ENCODE data around the gene RIBC2. TPM values are rescaled to one million over a fixed set of nuclear protein-coding genes. Genes with fewer than 3 reads are reported as not detected.

Gene RIBC2
- total and polyA plus RNA-seq, 10 of the 15 experiments (the other 5 are each of a cell fraction or from before 2014, with no cell fraction given) = 0.10 TPM; not detected in 9

DNA sequence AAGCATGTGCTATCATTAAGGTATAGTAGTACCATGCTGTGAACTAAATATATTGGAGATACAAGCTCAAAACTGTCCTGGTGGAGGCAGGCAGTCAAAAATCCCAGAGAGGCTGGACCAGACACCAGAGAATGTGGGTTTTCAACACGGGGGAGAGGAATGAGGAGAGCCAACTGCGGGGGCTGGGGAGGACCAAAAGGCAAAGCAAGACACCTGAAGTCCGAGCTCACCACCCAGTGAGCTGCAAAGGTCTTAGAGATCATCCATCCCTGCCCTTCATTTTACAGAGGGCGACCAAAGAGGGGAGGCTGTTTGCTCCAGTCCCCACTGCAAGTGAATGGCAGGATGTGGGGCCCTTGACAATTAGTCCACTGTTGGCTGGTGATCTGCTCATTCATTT lies 10.0 kb downstream of the RIBC2 start:
- FAIRE-seq (no peak), DNase-seq (ENCODE audit: low read depth, low spot score) (no peak), ATAC-seq (no peak)
- ChIA-PET RAD21 (ENCODE audit: unreplicated experiment) (no interaction called here), POLR2A (no interaction called here), SMC1A (ENCODE audit: uncharacterized antibody, unreplicated experiment) (no interaction called here), CTCF (interaction anchor here (2.5 kb wide), 1 partner anchor 9 kb away, joined by 6 read pairs; no protein-coding TSS in a partner anchor)
- Histone ChIP-seq H3K4me2 (ENCODE audit: control insufficient read depth, insufficient read depth) (no peak overlapping the region), H4K20me1 (ENCODE audit: control insufficient read depth, insufficient read depth) (no peaks in the 10 kb centered on the region), H3K27me3 (replicated peaks in 1 of 2; ENCODE audit: control insufficient read depth in 2 of 2, insufficient read depth in 2 of 2, low read length in 1 of 2) (no peaks in the 10 kb centered on the region; a peak in 1 of 4 replicates), H3K27ac (ENCODE audit: control insufficient read depth, insufficient read depth) (no peak overlapping the region), H2AFZ (ENCODE audit: control insufficient read depth, low read depth, low read length) (no peak overlapping the region), H3K79me2 (ENCODE audit: control insufficient read depth, insufficient read depth, low read length) (no peaks in the 10 kb centered on the region), H3K4me3 (no peak overlapping the region), H3K36me3 (ENCODE audit: control insufficient read depth in 2 of 2, insufficient read depth in 2 of 2, low read length in 1 of 2) (no peaks in the 10 kb centered on the region), H3K9ac (ENCODE audit: control insufficient read depth, insufficient read depth, low read length) (no peak overlapping the region), H3K9me3 (replicated peaks; ENCODE audit: control insufficient read depth, insufficient read depth, low read length) (no peaks in the 10 kb centered on the region; the same call in 2 of the 3 replicates), H3K4me1 (ENCODE audit: control insufficient read depth, insufficient read depth, low read length) (no peaks in the 10 kb centered on the region)
- in situ Hi-C loops (cut with MboI) (no loop called here), intact Hi-C loops (cut with micrococcal nuclease; ENCODE audit: unreplicated experiment) (no loop called here)
- TF ChIP-seq PAX5 (IDR thresholded peaks at IDR 0.05; ENCODE audit: borderline replicate concordance, low read depth, low read length) = no peak
- TF ChIP-seq CBX3 (IDR thresholded peaks at IDR 0.05; ENCODE audit: borderline replicate concordance, low read depth) = no peak
- TF ChIP-seq, protein P1, sequence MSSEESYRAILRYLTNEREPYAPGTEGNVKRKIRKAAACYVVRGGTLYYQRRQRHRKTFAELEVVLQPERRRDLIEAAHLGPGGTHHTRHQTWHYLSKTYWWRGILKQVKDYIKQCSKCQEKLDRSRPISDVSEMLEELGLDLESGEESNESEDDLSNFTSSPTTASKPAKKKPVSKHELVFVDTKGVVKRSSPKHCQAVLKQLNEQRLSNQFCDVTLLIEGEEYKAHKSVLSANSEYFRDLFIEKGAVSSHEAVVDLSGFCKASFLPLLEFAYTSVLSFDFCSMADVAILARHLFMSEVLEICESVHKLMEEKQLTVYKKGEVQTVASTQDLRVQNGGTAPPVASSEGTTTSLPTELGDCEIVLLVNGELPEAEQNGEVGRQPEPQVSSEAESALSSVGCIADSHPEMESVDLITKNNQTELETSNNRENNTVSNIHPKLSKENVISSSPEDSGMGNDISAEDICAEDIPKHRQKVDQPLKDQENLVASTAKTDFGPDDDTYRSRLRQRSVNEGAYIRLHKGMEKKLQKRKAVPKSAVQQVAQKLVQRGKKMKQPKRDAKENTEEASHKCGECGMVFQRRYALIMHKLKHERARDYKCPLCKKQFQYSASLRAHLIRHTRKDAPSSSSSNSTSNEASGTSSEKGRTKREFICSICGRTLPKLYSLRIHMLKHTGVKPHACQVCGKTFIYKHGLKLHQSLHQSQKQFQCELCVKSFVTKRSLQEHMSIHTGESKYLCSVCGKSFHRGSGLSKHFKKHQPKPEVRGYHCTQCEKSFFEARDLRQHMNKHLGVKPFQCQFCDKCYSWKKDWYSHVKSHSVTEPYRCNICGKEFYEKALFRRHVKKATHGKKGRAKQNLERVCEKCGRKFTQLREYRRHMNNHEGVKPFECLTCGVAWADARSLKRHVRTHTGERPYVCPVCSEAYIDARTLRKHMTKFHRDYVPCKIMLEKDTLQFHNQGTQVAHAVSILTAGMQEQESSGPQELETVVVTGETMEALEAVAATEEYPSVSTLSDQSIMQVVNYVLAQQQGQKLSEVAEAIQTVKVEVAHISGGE (CRISPR knock-in tag; IDR thresholded peaks at IDR 0.05) = no peak
- TF ChIP-seq, protein P2, sequence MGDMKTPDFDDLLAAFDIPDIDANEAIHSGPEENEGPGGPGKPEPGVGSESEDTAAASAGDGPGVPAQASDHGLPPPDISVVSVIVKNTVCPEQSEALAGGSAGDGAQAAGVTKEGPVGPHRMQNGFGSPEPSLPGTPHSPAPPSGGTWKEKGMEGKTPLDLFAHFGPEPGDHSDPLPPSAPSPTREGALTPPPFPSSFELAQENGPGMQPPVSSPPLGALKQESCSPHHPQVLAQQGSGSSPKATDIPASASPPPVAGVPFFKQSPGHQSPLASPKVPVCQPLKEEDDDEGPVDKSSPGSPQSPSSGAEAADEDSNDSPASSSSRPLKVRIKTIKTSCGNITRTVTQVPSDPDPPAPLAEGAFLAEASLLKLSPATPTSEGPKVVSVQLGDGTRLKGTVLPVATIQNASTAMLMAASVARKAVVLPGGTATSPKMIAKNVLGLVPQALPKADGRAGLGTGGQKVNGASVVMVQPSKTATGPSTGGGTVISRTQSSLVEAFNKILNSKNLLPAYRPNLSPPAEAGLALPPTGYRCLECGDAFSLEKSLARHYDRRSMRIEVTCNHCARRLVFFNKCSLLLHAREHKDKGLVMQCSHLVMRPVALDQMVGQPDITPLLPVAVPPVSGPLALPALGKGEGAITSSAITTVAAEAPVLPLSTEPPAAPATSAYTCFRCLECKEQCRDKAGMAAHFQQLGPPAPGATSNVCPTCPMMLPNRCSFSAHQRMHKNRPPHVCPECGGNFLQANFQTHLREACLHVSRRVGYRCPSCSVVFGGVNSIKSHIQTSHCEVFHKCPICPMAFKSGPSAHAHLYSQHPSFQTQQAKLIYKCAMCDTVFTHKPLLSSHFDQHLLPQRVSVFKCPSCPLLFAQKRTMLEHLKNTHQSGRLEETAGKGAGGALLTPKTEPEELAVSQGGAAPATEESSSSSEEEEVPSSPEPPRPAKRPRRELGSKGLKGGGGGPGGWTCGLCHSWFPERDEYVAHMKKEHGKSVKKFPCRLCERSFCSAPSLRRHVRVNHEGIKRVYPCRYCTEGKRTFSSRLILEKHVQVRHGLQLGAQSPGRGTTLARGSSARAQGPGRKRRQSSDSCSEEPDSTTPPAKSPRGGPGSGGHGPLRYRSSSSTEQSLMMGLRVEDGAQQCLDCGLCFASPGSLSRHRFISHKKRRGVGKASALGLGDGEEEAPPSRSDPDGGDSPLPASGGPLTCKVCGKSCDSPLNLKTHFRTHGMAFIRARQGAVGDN (IDR thresholded peaks at IDR 0.05) = no peak
- no peak for TF ChIP-seq RELA (IDR thresholded peaks at IDR 0.05; ENCODE audit: borderline replicate concordance, partially characterized antibody)
- no peak for TF ChIP-seq SIX5 (IDR thresholded peaks at IDR 0.05; ENCODE audit: low read depth, low read length, severe bottlenecking)
- TF ChIP-seq POU2F2 (IDR thresholded peaks at IDR 0.05; ENCODE audit: borderline replicate concordance, low read depth, low read length) = no peak
- no peak for TF ChIP-seq NFXL1 (IDR thresholded peaks at IDR 0.05; ENCODE audit: borderline replicate concordance)
- WGBS (ENCODE audit: insufficient coverage, insufficient replicate concordance, low lambda C conversion rate, missing lambda C conversion rate) = 15% methylated on average over 4 of the region's 4 CpGs
- BruUV-seq (replicated peaks) = no TSS peak
